ENCODE measurements around the gene ATP5F1B. TPM values are rescaled to one million over a fixed set of nuclear protein-coding genes. Genes with fewer than 3 reads are reported as not detected.
A peak's percentile ranks its signal among the peaks of the same experiment; 100 is the strongest.

ATP5F1B gene
- total and polyA plus RNA-seq, 2 of the 13 experiments (the other 11 are each of a cell fraction or from before 2014, with no cell fraction given) = 1,051 to 1,180 TPM

DNA sequence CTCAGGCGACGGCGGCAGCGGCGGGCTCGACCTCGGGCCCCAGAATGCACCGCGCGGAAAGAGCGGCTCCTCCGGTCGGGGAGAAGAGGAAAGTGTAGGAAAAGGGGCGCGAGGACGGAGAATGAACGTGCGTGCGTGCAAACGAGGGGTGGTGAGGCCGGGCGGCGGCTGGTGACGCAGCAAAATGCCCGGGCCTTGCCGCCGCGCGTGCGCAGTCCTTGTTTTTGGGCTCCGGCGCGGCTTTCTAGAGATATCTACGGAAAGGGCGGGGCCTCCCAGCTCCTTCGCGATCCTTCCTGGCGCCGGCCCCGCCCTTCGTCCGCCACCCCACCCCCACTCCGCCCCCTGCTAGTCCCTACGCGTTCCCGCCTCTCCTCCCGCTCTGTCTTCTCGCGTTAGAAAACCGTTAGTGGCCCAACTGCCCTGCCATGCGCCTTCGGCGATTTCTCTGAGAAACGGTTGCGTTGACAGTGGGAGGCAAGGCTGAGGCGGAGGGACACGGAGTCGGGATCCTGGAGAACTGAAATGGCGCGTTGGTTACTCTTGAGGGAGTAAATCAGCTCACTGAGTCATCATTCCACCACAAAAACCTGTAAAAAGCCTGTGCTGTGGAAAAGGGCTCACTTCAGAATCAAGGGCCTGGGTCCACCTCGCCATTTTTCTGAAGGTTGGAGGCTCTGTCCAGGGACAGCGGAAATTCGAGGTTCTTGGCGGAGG is 42.5 kb upstream of the ATP5F1B start, which contains the start of gene PTGES3 (continued):
- TF ChIP-seq, protein P1, sequence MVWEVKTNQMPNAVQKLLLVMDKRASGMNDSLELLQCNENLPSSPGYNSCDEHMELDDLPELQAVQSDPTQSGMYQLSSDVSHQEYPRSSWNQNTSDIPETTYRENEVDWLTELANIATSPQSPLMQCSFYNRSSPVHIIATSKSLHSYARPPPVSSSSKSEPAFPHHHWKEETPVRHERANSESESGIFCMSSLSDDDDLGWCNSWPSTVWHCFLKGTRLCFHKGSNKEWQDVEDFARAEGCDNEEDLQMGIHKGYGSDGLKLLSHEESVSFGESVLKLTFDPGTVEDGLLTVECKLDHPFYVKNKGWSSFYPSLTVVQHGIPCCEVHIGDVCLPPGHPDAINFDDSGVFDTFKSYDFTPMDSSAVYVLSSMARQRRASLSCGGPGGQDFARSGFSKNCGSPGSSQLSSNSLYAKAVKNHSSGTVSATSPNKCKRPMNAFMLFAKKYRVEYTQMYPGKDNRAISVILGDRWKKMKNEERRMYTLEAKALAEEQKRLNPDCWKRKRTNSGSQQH (CRISPR knock-in tag; IDR thresholded peaks at IDR 0.05; ENCODE audit: low read depth) = peak; percentile 77
- peak; percentile 78 for TF ChIP-seq REPIN1 (CRISPR knock-in tag; IDR thresholded peaks at IDR 0.05; ENCODE audit: borderline replicate concordance, low read depth)
- TF ChIP-seq, protein P2, sequence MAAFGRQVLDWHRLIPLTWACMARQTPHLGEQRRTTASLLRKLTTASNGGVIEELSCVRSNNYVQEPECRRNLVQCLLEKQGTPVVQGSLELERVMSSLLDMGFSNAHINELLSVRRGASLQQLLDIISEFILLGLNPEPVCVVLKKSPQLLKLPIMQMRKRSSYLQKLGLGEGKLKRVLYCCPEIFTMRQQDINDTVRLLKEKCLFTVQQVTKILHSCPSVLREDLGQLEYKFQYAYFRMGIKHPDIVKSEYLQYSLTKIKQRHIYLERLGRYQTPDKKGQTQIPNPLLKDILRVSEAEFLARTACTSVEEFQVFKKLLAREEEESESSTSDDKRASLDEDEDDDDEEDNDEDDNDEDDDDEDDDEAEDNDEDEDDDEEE (CRISPR knock-in tag; IDR thresholded peaks at IDR 0.05) = no peak; the same call in 1 of the 2 replicates
- TF ChIP-seq KLF6 (CRISPR knock-in tag; IDR thresholded peaks at IDR 0.05) = peak; percentile 99
- TF ChIP-seq ZSCAN5A (CRISPR knock-in tag; IDR thresholded peaks at IDR 0.05; ENCODE audit: borderline replicate concordance) = peak; percentile 82
- TF ChIP-seq, protein P3, sequence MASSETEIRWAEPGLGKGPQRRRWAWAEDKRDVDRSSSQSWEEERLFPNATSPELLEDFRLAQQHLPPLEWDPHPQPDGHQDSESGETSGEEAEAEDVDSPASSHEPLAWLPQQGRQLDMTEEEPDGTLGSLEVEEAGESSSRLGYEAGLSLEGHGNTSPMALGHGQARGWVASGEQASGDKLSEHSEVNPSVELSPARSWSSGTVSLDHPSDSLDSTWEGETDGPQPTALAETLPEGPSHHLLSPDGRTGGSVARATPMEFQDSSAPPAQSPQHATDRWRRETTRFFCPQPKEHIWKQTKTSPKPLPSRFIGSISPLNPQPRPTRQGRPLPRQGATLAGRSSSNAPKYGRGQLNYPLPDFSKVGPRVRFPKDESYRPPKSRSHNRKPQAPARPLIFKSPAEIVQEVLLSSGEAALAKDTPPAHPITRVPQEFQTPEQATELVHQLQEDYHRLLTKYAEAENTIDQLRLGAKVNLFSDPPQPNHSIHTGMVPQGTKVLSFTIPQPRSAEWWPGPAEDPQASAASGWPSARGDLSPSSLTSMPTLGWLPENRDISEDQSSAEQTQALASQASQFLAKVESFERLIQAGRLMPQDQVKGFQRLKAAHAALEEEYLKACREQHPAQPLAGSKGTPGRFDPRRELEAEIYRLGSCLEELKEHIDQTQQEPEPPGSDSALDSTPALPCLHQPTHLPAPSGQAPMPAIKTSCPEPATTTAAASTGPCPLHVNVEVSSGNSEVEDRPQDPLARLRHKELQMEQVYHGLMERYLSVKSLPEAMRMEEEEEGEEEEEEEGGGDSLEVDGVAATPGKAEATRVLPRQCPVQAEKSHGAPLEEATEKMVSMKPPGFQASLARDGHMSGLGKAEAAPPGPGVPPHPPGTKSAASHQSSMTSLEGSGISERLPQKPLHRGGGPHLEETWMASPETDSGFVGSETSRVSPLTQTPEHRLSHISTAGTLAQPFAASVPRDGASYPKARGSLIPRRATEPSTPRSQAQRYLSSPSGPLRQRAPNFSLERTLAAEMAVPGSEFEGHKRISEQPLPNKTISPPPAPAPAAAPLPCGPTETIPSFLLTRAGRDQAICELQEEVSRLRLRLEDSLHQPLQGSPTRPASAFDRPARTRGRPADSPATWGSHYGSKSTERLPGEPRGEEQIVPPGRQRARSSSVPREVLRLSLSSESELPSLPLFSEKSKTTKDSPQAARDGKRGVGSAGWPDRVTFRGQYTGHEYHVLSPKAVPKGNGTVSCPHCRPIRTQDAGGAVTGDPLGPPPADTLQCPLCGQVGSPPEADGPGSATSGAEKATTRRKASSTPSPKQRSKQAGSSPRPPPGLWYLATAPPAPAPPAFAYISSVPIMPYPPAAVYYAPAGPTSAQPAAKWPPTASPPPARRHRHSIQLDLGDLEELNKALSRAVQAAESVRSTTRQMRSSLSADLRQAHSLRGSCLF (CRISPR knock-in tag; IDR thresholded peaks at IDR 0.05; ENCODE audit: borderline replicate concordance) = peak; percentile 29; the same call in 1 of the 2 replicates
- TF ChIP-seq ZNF24 (IDR thresholded peaks at IDR 0.05) = no peak
- TF ChIP-seq, protein P4, sequence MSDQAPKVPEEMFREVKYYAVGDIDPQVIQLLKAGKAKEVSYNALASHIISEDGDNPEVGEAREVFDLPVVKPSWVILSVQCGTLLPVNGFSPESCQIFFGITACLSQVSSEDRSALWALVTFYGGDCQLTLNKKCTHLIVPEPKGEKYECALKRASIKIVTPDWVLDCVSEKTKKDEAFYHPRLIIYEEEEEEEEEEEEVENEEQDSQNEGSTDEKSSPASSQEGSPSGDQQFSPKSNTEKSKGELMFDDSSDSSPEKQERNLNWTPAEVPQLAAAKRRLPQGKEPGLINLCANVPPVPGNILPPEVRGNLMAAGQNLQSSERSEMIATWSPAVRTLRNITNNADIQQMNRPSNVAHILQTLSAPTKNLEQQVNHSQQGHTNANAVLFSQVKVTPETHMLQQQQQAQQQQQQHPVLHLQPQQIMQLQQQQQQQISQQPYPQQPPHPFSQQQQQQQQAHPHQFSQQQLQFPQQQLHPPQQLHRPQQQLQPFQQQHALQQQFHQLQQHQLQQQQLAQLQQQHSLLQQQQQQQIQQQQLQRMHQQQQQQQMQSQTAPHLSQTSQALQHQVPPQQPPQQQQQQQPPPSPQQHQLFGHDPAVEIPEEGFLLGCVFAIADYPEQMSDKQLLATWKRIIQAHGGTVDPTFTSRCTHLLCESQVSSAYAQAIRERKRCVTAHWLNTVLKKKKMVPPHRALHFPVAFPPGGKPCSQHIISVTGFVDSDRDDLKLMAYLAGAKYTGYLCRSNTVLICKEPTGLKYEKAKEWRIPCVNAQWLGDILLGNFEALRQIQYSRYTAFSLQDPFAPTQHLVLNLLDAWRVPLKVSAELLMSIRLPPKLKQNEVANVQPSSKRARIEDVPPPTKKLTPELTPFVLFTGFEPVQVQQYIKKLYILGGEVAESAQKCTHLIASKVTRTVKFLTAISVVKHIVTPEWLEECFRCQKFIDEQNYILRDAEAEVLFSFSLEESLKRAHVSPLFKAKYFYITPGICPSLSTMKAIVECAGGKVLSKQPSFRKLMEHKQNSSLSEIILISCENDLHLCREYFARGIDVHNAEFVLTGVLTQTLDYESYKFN (CRISPR knock-in tag; conservative IDR thresholded peaks at IDR 0.05) = peak; percentile 49; the same call in 1 of the 2 replicates
- TF ChIP-seq ETS1 (CRISPR knock-in tag; IDR thresholded peaks at IDR 0.05) = peak; percentile 96
- no peak for TF ChIP-seq STAT5B (CRISPR knock-in tag; IDR thresholded peaks at IDR 0.05)
- TF ChIP-seq KLF16 (CRISPR knock-in tag; IDR thresholded peaks at IDR 0.05) = peak in 1 of 2 experiments; percentile 98; a peak in 2 of 4 replicates

Measured in HepG2 (cell line).